Endothelial cell of umbilical vein (primary cell): ENCODE results near the gene ANO1. TPM values are rescaled to one million over a fixed set of nuclear protein-coding genes. Genes with fewer than 3 reads are reported as not detected.

Source experiments
- BruUV-seq: library from RNA; stranded (reverse); fragments of 400-500 nt; replicated peaks from 2 replicates; lab custom pipeline; 2021; lab: Mats Ljungman, UMichigan
- CTCF ChIA-PET: fragments of 300-600, 350-600 bp; sonication (Branson Sonifier 250); formaldehyde crosslinking; loops from one replicate; lab custom pipeline; 2021; ENCODE audit warnings: antibody characterized with exemption, inconsistent platforms; lab: Charles Lee
- POLR2A ChIA-PET: fragments of 300-600, 350-600 bp; sonication (Branson Sonifier 250); formaldehyde crosslinking; loops from one replicate; lab custom pipeline; 2021; ENCODE audit warnings: antibody characterized with exemption, inconsistent platforms; lab: Charles Lee
- DNase-seq: peaks from one replicate; pipeline ENCODE4 v3.0.0-alpha.2; 2011; ENCODE audit warnings: low read depth, low spot score
- FAIRE-seq: peaks from 2 replicates; lab custom pipeline; 2011; peaks lifted over from hg19 to GRCh38; lab: Jason Lieb, UNC
- H2AFZ ChIP-seq: 2 replicates; pipeline ENCODE4 v1.6.0; 2012; ENCODE audit warnings: low read depth, low read length, control low read depth, inconsistent platforms
- H3K27ac ChIP-seq: 2 replicates; pipeline ENCODE4 v1.5.1; 2011; ENCODE audit warnings: low read depth, mild to moderate bottlenecking, control low read depth, low read length, moderate library complexity; ENCODE audit not compliant: insufficient read depth
- H3K27me3 ChIP-seq, 2 experiments: 2 replicates each; pipeline versions ENCODE4 v1.6.0 to v1.6.1; 2011; ENCODE audit warnings: low read length in 2 of 2, mixed read lengths in 1 of 2; ENCODE audit not compliant: control insufficient read depth in 2 of 2, insufficient read depth in 2 of 2
- H3K36me3 ChIP-seq, 2 experiments: 2 replicates in 1 of 2; 3 replicates in 1 of 2; pipeline ENCODE4 v1.5.1; 2011; ENCODE audit warnings: low read length in 2 of 2, mild to moderate bottlenecking in 1 of 2, moderate library complexity in 1 of 2; ENCODE audit not compliant: control insufficient read depth in 2 of 2, insufficient read depth in 2 of 2; ENCODE audit errors: extremely low read depth in 1 of 2
- H3K4me1 ChIP-seq: 3 replicates; pipeline ENCODE4 v1.5.1; 2011; ENCODE audit warnings: mild to moderate bottlenecking, low read length; ENCODE audit not compliant: control insufficient read depth, insufficient read depth; ENCODE audit errors: extremely low read depth
- H3K4me2 ChIP-seq: 2 replicates; pipeline ENCODE4 v1.6.1; 2011; ENCODE audit warnings: low read length, control low read depth, mixed read lengths; ENCODE audit not compliant: insufficient read depth
- H3K4me3 ChIP-seq, 3 experiments: fragments of 200-600 bp in 1 of 3; sonication (generic), shearing (Covaris generic) in 1 of 3; replicated peaks in 1 of 3; 2 replicates each; pipeline ENCODE4 v1.5.1; 2011 to 2016; ENCODE audit warnings: control low read depth in 3 of 3, low read length in 3 of 3, mild to moderate bottlenecking in 2 of 3, inconsistent platforms in 1 of 3, low read depth in 1 of 3, moderate library complexity in 1 of 3; ENCODE audit not compliant: insufficient read depth in 1 of 3
- H3K79me2 ChIP-seq: 2 replicates; pipeline ENCODE4 v1.6.0; 2012; ENCODE audit warnings: low read length, inconsistent platforms; ENCODE audit not compliant: control insufficient read depth, insufficient read depth
- H3K9ac ChIP-seq: replicated peaks from 2 replicates; pipeline ENCODE3; 2011; ENCODE audit warnings: low read length, control low read depth; ENCODE audit not compliant: insufficient read depth; ENCODE audit errors: extremely low read depth
- H3K9me1 ChIP-seq: replicated peaks from 3 replicates; pipeline ENCODE4 v1.6.0; 2011; ENCODE audit warnings: mild to moderate bottlenecking, low read length; ENCODE audit not compliant: control insufficient read depth, insufficient read depth; ENCODE audit errors: extremely low read depth
- H3K9me3 ChIP-seq: replicated peaks from 2 replicates; pipeline ENCODE4 v1.5.1; 2012; ENCODE audit warnings: low read length, inconsistent platforms; ENCODE audit not compliant: control insufficient read depth, insufficient read depth
- H4K20me1 ChIP-seq: replicated peaks from 2 replicates; pipeline ENCODE3; 2011; ENCODE audit warnings: mild to moderate bottlenecking, low read length; ENCODE audit not compliant: control insufficient read depth, insufficient read depth; ENCODE audit errors: extremely low read depth
- EZH2 ChIP-seq: IDR thresholded peaks from 2 replicates; pipeline ENCODE4 v1.6.1; 2012; ENCODE audit warnings: borderline replicate concordance, low read depth, mild to moderate bottlenecking, moderate library complexity, low read length, inconsistent platforms; ENCODE audit not compliant: severe bottlenecking
- POLR2A ChIP-seq: IDR thresholded peaks from 2 replicates; pipeline ENCODE4 v1.6.1; 2012; ENCODE audit warnings: low read depth, mild to moderate bottlenecking, control low read depth, low read length
- dilution Hi-C: fragments of 300-500 bp; cut with MboI; formaldehyde crosslinking; loops from one replicate; pipeline ENCODE4 v1.15.0; 2019; ENCODE audit warnings: low sequenced_read_pairs; ENCODE audit not compliant: extremely low pct_ligation_motif_present
- intact Hi-C: fragments of 100-400 bp; cut with micrococcal nuclease; formaldehyde crosslinking; loops from one replicate; pipeline ENCODE4 v1.10.0; 2022
- polyA plus RNA-seq, 4 experiments: library from polyadenylated mRNA; depleted of rRNA in 3 of 4; stranded (reverse) in 3 of 4; unstranded in 1 of 4; fragments of >200 nt; gene quantifications; 2 replicates each; pipeline versions ENCODE4 v1.2.1 to v1.2.3, GENCODE V29; 2011 to 2012; ENCODE audit warnings: missing spikeins in 1 of 4
- total RNA-seq: library from RNA; stranded (reverse); gene quantifications from 2 replicates; pipeline ENCODE4 v1.2.3, GENCODE V29; 2021
- TF ChIP-seq, protein P1 (sequence below): IDR thresholded peaks from 2 replicates; pipeline ENCODE4 v1.6.1; 2011; ENCODE audit not compliant: insufficient read depth, insufficient read length
- TF ChIP-seq, protein P2 (sequence below), 2 donors: IDR thresholded peaks; 1 replicate in 1 of 2; 2 replicates in 1 of 2; pipeline ENCODE4 v1.5.1; 2011; ENCODE audit warnings: low read length in 2 of 2, mild to moderate bottlenecking in 2 of 2, moderate library complexity in 2 of 2, control low read depth in 1 of 2, inconsistent platforms in 1 of 2, low read depth in 1 of 2; ENCODE audit not compliant: insufficient read depth in 1 of 2; ENCODE audit errors: extremely low read depth in 1 of 2

The ANO1 gene
- total and polyA plus RNA-seq, 2 donors (not counting 3 experiments of a cell fraction or from before 2014, with no cell fraction given), result 0.03 to 0.40 TPM

DNA sequence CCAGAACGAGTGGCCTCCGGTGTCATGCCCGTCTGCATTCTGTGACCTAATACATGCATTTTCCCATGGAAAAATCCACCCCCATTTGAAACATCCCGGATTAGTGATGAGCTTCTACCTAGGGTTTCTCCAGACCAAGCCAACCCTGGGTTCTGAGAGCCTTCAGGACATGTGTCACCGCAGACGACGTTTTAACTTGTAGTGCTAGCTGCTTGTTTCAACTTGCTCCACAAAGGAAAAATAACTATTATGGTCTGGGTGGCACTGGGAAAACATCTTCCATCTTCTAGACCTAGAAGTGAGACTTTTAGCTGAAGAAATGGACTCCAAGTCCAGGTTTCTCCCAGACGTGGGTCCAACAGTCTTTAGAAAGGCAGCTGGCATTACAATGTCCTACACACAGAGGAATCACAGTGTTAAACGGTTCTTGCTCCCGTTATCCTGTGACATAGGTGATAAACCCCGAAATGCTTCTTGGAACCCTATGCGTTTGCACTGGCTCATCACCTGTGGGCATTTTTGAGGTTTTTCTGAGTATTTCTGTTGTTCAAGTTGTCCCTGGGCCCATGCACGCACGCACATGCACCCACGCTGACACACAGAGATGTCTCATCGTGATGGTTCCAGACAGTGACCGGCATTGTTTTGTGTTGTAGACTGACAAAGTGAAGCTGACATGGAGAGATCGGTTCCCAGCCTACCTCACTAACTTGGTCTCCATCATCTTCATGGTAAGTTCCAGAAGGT is 78.3 kb downstream of the ANO1 start:
- no peak for TF ChIP-seq EZH2
- TF ChIP-seq, protein P1, sequence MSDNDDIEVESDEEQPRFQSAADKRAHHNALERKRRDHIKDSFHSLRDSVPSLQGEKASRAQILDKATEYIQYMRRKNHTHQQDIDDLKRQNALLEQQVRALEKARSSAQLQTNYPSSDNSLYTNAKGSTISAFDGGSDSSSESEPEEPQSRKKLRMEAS, result no peak
- Histone ChIP-seq H4K20me1 (no peaks in the 10 kb centered on the region), H3K27me3 (no peaks in the 10 kb centered on the region), H2AFZ (no peak overlapping the region), H3K4me2 (no peak overlapping the region), H3K79me2 (no peaks in the 10 kb centered on the region), H3K36me3 (no peaks in the 10 kb centered on the region), H3K4me3 (no peak overlapping the region), H3K4me1 (no peaks in the 10 kb centered on the region), H3K9me3 (no peaks in the 10 kb centered on the region), H3K9me1 (no peaks in the 10 kb centered on the region), H3K27ac (no peak overlapping the region), H3K9ac (no peak overlapping the region)
- intact Hi-C loops (no loop called here), dilution Hi-C loops (no loop called here)
- no peak for DNase-seq
- FAIRE-seq, result no peak
- ChIA-PET POLR2A (no interaction called here), CTCF (interaction anchor here (0.6 to 2.9 kb wide), 3 partner anchors 35 to 238 kb away, joined by 3 to 10 read pairs (median 3); no protein-coding TSS in a partner anchor)
- no TSS peak for BruUV-seq

DNA sequence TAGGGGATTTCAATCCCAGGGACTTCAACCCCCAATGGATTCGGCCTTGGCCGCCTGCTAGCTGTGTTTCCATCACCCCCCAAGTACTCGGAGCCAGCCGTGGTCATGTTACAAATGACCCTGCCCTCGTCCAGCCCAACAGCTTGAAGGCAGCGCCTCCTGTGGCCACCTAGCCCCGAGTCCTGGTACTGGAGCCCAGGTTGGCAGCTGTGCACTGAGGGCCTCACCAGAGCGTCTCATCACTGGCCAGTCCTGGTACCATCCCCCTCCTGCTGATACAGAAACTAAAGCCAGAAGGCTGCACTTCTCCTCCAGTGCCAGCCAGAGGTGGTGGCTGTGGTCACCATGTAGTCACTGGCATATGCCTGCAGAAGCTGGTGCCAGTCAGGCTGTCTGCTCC is 80.1 kb downstream of the ANO1 start:
- DNase-seq, result no peak
- H3K27ac ChIP-seq, result no peak overlapping the region
- POLR2A ChIA-PET, result no interaction called here
- H3K9me1 ChIP-seq, result no peaks in the 10 kb centered on the region
- H3K36me3 ChIP-seq, result no peaks in the 10 kb centered on the region
- no peak overlapping the region for H3K9ac ChIP-seq
- dilution Hi-C loops (no loop called here), intact Hi-C loops (no loop called here)
- H3K9me3 ChIP-seq, result no peaks in the 10 kb centered on the region
- H3K4me1 ChIP-seq, result no peaks in the 10 kb centered on the region
- H3K79me2 ChIP-seq, result no peaks in the 10 kb centered on the region
- no peak for FAIRE-seq
- H2AFZ ChIP-seq, result no peak overlapping the region
- H3K4me2 ChIP-seq, result no peak overlapping the region
- TF ChIP-seq, protein P2, sequence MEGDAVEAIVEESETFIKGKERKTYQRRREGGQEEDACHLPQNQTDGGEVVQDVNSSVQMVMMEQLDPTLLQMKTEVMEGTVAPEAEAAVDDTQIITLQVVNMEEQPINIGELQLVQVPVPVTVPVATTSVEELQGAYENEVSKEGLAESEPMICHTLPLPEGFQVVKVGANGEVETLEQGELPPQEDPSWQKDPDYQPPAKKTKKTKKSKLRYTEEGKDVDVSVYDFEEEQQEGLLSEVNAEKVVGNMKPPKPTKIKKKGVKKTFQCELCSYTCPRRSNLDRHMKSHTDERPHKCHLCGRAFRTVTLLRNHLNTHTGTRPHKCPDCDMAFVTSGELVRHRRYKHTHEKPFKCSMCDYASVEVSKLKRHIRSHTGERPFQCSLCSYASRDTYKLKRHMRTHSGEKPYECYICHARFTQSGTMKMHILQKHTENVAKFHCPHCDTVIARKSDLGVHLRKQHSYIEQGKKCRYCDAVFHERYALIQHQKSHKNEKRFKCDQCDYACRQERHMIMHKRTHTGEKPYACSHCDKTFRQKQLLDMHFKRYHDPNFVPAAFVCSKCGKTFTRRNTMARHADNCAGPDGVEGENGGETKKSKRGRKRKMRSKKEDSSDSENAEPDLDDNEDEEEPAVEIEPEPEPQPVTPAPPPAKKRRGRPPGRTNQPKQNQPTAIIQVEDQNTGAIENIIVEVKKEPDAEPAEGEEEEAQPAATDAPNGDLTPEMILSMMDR (IDR thresholded peaks at IDR 0.05; ENCODE audit: extremely low read depth in 1 of 2, insufficient read depth in 1 of 2, low read depth in 1 of 2, low read length in 2 of 2), result peak in 1 of 2 donors; percentile 32
- TF ChIP-seq POLR2A, result no peak
- no peak overlapping the region for H3K4me3 ChIP-seq
- CTCF ChIA-PET, result interaction anchor here (0.6 to 2.9 kb wide), 5 partner anchors 17 to 243 kb away, joined by 3 to 10 read pairs (median 3); no protein-coding TSS in a partner anchor
- H4K20me1 ChIP-seq, result no peaks in the 10 kb centered on the region
- H3K27me3 ChIP-seq, result no peaks in the 10 kb centered on the region
- no TSS peak for BruUV-seq
